AG04450 (cell line): ENCODE measurements around the gene VAC14. TPM values are rescaled to one million over a fixed set of nuclear protein-coding genes. Genes with fewer than 3 reads are reported as not detected.

Experiments used
- CTCF ChIA-PET: fragments of 300-600, 350-600 bp; formaldehyde crosslinking; extraction: SDS; loops from one replicate; lab custom pipeline; 2022; ENCODE audit warnings: antibody characterized with exemption, inconsistent platforms; lab: Charles Lee
- POLR2A ChIA-PET: fragments of 350-600 bp; formaldehyde crosslinking; extraction: SDS; loops from one replicate; lab custom pipeline; 2021; ENCODE audit warnings: antibody characterized with exemption, inconsistent platforms; lab: Yijun Ruan, JAX
- DNase-seq: peaks from one replicate; pipeline ENCODE4 v3.0.0-alpha.2; 2011; ENCODE audit warnings: low read depth, low spot score
- H3K27ac ChIP-seq: one replicate; pipeline ENCODE4 v1.5.1; 2012; ENCODE audit warnings: low read depth, low read length, control low read depth
- H3K27me3 ChIP-seq: one replicate; pipeline ENCODE4 v1.6.0; 2012; ENCODE audit warnings: low read length; ENCODE audit not compliant: control insufficient read depth, insufficient read depth
- H3K4me3 ChIP-seq: 2 replicates; pipeline ENCODE4 v1.5.1; 2011; ENCODE audit warnings: mild to moderate bottlenecking, low read depth, low read length, control low read depth
- H3K9me3 ChIP-seq: 2 replicates; pipeline ENCODE4 v1.5.1; 2012; ENCODE audit warnings: low read length; ENCODE audit not compliant: control insufficient read depth, insufficient read depth
- polyA plus RNA-seq: library from polyadenylated mRNA; depleted of rRNA; stranded (reverse); fragments of >200 nt; gene quantifications from 2 replicates; pipeline ENCODE4 v1.2.3, GENCODE V29; 2011
- TF ChIP-seq, protein P1 (sequence below): IDR thresholded peaks from 2 replicates; pipeline ENCODE4 v1.5.1; 2011; ENCODE audit warnings: low read depth, low read length, control low read depth, inconsistent platforms

Gene VAC14
- polyA plus RNA-seq, 1 experiment, result 30.2 TPM

DNA sequence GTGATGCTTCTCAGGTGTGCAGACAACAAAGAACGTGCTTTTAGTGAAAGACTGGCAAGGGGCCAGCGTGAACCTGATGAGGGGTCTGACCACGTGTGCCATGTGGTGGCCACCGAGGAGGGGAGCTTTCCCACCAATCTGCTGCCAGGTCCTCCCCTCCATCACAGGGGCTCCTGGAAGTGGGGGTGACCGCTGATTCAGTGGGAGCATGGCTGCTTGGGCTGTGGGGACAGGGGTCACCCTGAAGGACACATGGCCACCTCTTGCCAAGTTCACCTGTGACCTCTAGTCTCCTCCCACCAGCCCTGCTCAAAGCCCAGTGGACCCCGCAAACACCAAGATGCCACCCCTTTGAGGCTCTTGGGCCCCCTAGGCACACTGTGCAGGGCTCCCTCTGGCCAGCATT is 77.2 kb downstream of the VAC14 start:
- DNase-seq, result no peak
- Histone ChIP-seq H3K9me3 (peaks cover 3% of the 10 kb centered on the region), H3K4me3 (no peak overlapping the region), H3K27ac (no peak overlapping the region), H3K27me3 (no peaks in the 10 kb centered on the region)
- TF ChIP-seq, protein P1, sequence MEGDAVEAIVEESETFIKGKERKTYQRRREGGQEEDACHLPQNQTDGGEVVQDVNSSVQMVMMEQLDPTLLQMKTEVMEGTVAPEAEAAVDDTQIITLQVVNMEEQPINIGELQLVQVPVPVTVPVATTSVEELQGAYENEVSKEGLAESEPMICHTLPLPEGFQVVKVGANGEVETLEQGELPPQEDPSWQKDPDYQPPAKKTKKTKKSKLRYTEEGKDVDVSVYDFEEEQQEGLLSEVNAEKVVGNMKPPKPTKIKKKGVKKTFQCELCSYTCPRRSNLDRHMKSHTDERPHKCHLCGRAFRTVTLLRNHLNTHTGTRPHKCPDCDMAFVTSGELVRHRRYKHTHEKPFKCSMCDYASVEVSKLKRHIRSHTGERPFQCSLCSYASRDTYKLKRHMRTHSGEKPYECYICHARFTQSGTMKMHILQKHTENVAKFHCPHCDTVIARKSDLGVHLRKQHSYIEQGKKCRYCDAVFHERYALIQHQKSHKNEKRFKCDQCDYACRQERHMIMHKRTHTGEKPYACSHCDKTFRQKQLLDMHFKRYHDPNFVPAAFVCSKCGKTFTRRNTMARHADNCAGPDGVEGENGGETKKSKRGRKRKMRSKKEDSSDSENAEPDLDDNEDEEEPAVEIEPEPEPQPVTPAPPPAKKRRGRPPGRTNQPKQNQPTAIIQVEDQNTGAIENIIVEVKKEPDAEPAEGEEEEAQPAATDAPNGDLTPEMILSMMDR, result no peak
- CTCF ChIA-PET, result interaction anchor here (2.5 kb wide), 1 partner anchor 15 kb away, joined by 9 read pairs; no protein-coding TSS in a partner anchor
- POLR2A ChIA-PET, result no interaction called here

DNA sequence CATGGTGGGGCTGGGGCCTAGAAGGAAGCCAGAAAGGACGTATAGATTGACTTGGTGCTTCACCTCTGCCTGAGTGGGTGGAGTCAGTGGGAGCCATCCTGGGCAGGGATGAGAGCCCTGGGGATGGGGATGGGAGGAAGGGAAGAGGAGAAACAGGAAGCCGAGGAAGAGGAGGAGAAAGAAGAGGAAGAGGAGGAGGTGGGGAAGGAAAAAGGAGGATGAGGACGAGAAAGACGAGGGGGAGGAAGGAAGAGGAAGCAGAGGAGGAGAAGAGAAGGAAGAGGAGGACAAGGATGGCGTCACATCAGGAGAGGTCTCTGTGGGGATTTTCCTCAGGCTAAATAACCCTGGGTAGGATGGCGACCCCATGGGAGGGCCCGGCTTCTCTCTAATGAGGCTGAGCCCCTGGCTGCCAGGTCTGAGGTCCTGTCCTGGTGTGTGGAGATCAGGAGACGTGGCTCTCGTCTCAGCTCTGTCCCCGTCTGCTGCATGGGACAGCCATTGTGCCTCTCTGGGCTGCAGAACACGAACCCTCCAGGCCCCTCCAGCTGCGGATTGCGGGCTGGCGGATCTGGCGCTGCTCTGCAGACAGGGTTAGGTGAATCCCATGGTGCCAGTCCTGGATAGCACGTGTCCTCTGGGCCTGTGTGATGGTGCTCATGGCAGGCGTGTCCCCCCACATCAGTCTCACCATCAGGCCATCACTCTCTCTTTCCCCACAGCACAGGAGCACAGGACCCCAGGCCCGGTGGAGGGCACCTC is 79.6 kb downstream of the VAC14 start:
- POLR2A ChIA-PET, result interaction anchor here (0.6 kb wide), 1 partner anchor 40 kb away, joined by 4 read pairs; no protein-coding TSS in a partner anchor
- Histone ChIP-seq H3K4me3 (no peak overlapping the region), H3K9me3 (peaks cover 3% of the 10 kb centered on the region), H3K27me3 (no peaks in the 10 kb centered on the region), H3K27ac (no peak overlapping the region)
- TF ChIP-seq, protein P1, result no peak
- no peak for DNase-seq
- CTCF ChIA-PET, result interaction anchor here (1.4 to 2.5 kb wide), 2 partner anchors 17 to 49 kb away, joined by 6 to 9 read pairs; no protein-coding TSS in a partner anchor

- H3K27me3 ChIP-seq, result no peaks in the 10 kb centered on the region
These were observed 80.3 kb downstream of the VAC14 start for GRCh38 chr16:70720425-70721201.

GRCh38 chr16:70717065-70717464 is 83.9 kb downstream of the VAC14 start:
- Histone ChIP-seq H3K9me3 (peaks cover 3% of the 10 kb centered on the region), H3K27ac (no peak overlapping the region), H3K27me3 (no peaks in the 10 kb centered on the region), H3K4me3 (no peak overlapping the region)
- TF ChIP-seq, protein P1, result no peak
- no peak for DNase-seq
- POLR2A ChIA-PET, result no interaction called here
- CTCF ChIA-PET, result interaction anchor here (1.4 kb wide), 1 partner anchor 21 kb away, joined by 3 read pairs; no protein-coding TSS in a partner anchor

More at GRCh38 chr16:70720425-70721201, 80.3 kb downstream of the VAC14 start:
- Histone ChIP-seq H3K4me3 (no peak overlapping the region), H3K9me3 (peaks cover 3% of the 10 kb centered on the region), H3K27ac (peak overlapping the region; percentile 57)
- CTCF ChIA-PET, result interaction anchor here (1.4 kb wide), 1 partner anchor 50 kb away, joined by 6 read pairs; no protein-coding TSS in a partner anchor
- POLR2A ChIA-PET, result interaction anchor here (0.6 kb wide), 1 partner anchor 40 kb away, joined by 4 read pairs; no protein-coding TSS in a partner anchor
- TF ChIP-seq, protein P1, result no peak
- no peak for DNase-seq
